Fibroblast of the aortic adventitia (primary cell): ENCODE data around the gene FOLR1. TPM values are rescaled to one million over a fixed set of nuclear protein-coding genes. Genes with fewer than 3 reads are reported as not detected.

Experiments used
- DNase-seq: peaks from one replicate; pipeline ENCODE4 v3.0.0-alpha.2; 2010; ENCODE audit warnings: low read depth
- H3K4me3 ChIP-seq: 2 replicates; pipeline ENCODE4 v1.5.1; 2011; ENCODE audit warnings: low read depth, mild to moderate bottlenecking, control low read depth, low read length, moderate library complexity
- CTCF ChIP-seq: IDR thresholded peaks from 2 replicates; pipeline ENCODE4 v1.5.1; 2011; ENCODE audit warnings: mild to moderate bottlenecking, low read length, control low read depth, inconsistent platforms; ENCODE audit not compliant: insufficient read depth
- total RNA-seq: library from RNA; depleted of rRNA; stranded (reverse); fragments of >200 nt; gene quantifications from 2 replicates; pipeline ENCODE4 v1.2.3, GENCODE V29; 2012; ENCODE audit warnings: low replicate concordance

The FOLR1 gene
- total RNA-seq, 1 donor, result 0.18 TPM

GRCh38 chr11:72209101-72209500 is 17.2 kb downstream of the FOLR1 start:
- no peak for TF ChIP-seq CTCF
- no peak for DNase-seq
- H3K4me3 ChIP-seq, result no peak overlapping the region

GRCh38 chr11:72216638-72217037 is 24.7 kb downstream of the FOLR1 start, which contains the start of gene FOLR2:
Gene FOLR2, plus strand, starts transcription at chr11:72216794. Its CDS starts 1,791 bp downstream, at chr11:72218585.
- no peak for DNase-seq
- no peak for TF ChIP-seq CTCF
- no peak within 1 kb of the TSS for H3K4me3 ChIP-seq

- no peak for TF ChIP-seq CTCF
- no peak overlapping the region for H3K4me3 ChIP-seq
- no peak for DNase-seq
Observed at GRCh38 chr11:72217841-72218240, 25.9 kb downstream of the FOLR1 start.

GRCh38 chr11:72218251-72218745 is 26.4 kb downstream of the FOLR1 start:
- no peak for DNase-seq
- no peak overlapping the region for H3K4me3 ChIP-seq
- no peak for TF ChIP-seq CTCF

DNA sequence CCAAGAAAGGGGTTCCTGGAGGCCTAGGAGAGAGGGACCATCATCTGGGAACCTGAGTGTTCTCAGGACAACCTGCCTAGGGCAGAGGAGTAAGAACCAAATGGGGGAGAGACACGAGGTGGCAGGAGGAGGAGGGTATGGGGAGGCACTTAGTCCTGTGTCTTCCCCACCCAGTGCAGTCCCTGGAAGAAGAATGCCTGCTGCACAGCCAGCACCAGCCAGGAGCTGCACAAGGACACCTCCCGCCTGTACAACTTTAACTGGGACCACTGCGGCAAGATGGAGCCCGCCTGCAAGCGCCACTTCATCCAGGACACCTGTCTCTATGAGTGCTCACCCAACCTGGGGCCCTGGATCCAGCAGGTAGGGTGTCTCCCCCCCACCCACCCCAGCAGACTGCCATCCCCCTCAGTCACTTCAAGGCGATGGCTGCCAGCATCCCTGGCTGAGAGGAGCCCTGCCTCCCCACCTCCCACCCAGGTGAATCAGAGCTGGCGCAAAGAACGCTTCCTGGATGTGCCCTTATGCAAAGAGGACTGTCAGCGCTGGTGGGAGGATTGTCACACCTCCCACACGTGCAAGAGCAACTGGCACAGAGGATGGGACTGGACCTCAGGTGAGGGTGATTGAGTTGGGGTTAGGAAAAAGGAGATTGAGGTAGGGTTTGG is 28.9 kb downstream of the FOLR1 start:
- H3K4me3 ChIP-seq, result no peak overlapping the region
- TF ChIP-seq CTCF, result no peak
- DNase-seq, result no peak

DNA sequence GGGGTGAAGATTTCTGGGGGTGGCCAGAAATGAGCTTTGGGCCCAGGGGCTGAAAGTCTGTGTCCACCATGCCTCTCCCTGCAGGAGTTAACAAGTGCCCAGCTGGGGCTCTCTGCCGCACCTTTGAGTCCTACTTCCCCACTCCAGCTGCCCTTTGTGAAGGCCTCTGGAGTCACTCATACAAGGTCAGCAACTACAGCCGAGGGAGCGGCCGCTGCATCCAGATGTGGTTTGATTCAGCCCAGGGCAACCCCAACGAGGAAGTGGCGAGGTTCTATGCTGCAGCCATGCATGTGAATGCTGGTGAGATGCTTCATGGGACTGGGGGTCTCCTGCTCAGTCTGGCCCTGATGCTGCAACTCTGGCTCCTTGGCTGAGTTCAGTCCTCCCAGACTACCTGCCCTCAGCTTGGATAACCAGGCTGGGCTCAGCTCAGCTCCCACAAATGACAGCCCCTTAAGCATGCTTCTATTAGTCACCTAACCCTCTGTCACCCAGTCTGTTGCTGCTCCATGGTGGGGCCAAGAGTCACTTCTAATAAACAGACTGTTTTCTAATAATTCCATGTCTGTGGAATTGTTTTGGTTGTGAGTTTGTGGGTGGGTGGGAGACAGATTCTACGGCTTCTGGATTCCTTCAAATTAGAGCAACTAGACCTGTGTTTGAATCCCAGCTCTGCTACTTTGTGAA is 29.6 kb downstream of the FOLR1 start:
- no peak overlapping the region for H3K4me3 ChIP-seq
- DNase-seq, result no peak
- TF ChIP-seq CTCF, result no peak
